Measurements from ENCODE around the gene ALG12. TPM values are rescaled to one million over a fixed set of nuclear protein-coding genes. Genes with fewer than 3 reads are reported as not detected.
A peak's percentile ranks its signal among the peaks of the same experiment; 100 is the strongest.

ALG12 gene
- total RNA-seq, 2 experiments from 2014 or later, result 11.4 to 11.7 TPM

- peaks cover 45% of the 10 kb centered on the region for H3K36me3 ChIP-seq (ENCODE audit: insufficient read depth, low read length)
- no peaks in the 10 kb centered on the region for H4K20me1 ChIP-seq (ENCODE audit: insufficient read depth, low read length)
- H3K79me2 ChIP-seq (ENCODE audit: insufficient read depth, low read depth, low read length), result peaks cover 32% of the 10 kb centered on the region; the same call in 1 of the 2 replicates
- intact Hi-C loops (cut with micrococcal nuclease; ENCODE audit: unreplicated experiment), result no loop called here
- peak overlapping the region; percentile 66 for H3K27ac ChIP-seq (ENCODE audit: low read depth, low read length, poor library complexity, severe bottlenecking)
- no peaks in the 10 kb centered on the region for H3K9me3 ChIP-seq (ENCODE audit: low read length)
- DNase-seq (ENCODE audit: low spot score), result peak; percentile 61
- H3K9me2 ChIP-seq (ENCODE audit: insufficient read depth, low read length), result no peaks in the 10 kb centered on the region
- H3K4me3 ChIP-seq (ENCODE audit: low read depth, low read length, poor library complexity, severe bottlenecking), result peak overlapping the region; percentile 98
- peaks cover 51% of the 10 kb centered on the region for H3K4me1 ChIP-seq (ENCODE audit: insufficient read depth, low read length, poor library complexity, severe bottlenecking)
- peak overlapping the region; percentile 76 for H3K4me2 ChIP-seq (ENCODE audit: low read length)
- POLR2A ChIA-PET, result no interaction called here
- no TSS peak for BruUV-seq (replicated peaks)
- TF ChIP-seq CTCF (conservative IDR thresholded peaks at IDR 0.05; ENCODE audit: low read length) (0 out of 2 replicates have a peak, but pooled peaks have one; percentile 11), EZH2phosphoT487 (IDR thresholded peaks at IDR 0.05; ENCODE audit: borderline replicate concordance, low read depth, low read length) (no peak)
- CTCF ChIA-PET (ENCODE audit: unreplicated experiment), result no interaction called here
- no peak overlapping the region for H2AFZ ChIP-seq (ENCODE audit: low read length)
These were observed 43.9 kb upstream of the ALG12 start for GRCh38 chr22:49962012-49962750.

GRCh38 chr22:49961601-49962011 is 43.4 kb upstream of the ALG12 start:
- ChIA-PET POLR2A (no interaction called here), CTCF (ENCODE audit: unreplicated experiment) (no interaction called here)
- Histone ChIP-seq H3K27ac (ENCODE audit: low read depth, low read length, poor library complexity, severe bottlenecking) (peak overlapping the region; percentile 66), H4K20me1 (ENCODE audit: insufficient read depth, low read length) (no peaks in the 10 kb centered on the region), H3K36me3 (ENCODE audit: insufficient read depth, low read length) (peaks cover 45% of the 10 kb centered on the region), H2AFZ (ENCODE audit: low read length) (no peak overlapping the region), H3K4me3 (ENCODE audit: low read depth, low read length, poor library complexity, severe bottlenecking) (peak overlapping the region; percentile 98), H3K9me2 (ENCODE audit: insufficient read depth, low read length) (no peaks in the 10 kb centered on the region), H3K79me2 (ENCODE audit: insufficient read depth, low read depth, low read length) (peaks cover 32% of the 10 kb centered on the region; the same call in 1 of the 2 replicates), H3K4me1 (ENCODE audit: insufficient read depth, low read length, poor library complexity, severe bottlenecking) (peaks cover 45% of the 10 kb centered on the region), H3K9me3 (ENCODE audit: low read length) (no peaks in the 10 kb centered on the region), H3K4me2 (ENCODE audit: low read length) (peak overlapping the region; percentile 76)
- intact Hi-C loops (cut with micrococcal nuclease; ENCODE audit: unreplicated experiment), result no loop called here
- DNase-seq (ENCODE audit: low spot score), result no peak
- TF ChIP-seq EZH2phosphoT487 (IDR thresholded peaks at IDR 0.05; ENCODE audit: borderline replicate concordance, low read depth, low read length) (no peak), CTCF (conservative IDR thresholded peaks at IDR 0.05; ENCODE audit: low read length) (no peak)
- BruUV-seq (replicated peaks), result no TSS peak

- no TSS peak for BruUV-seq (replicated peaks)
- Histone ChIP-seq H3K4me3 (ENCODE audit: low read depth, low read length, poor library complexity, severe bottlenecking) (peak overlapping the region; percentile 98), H3K9me3 (ENCODE audit: low read length) (no peaks in the 10 kb centered on the region), H3K79me2 (ENCODE audit: insufficient read depth, low read depth, low read length) (peaks cover 32% of the 10 kb centered on the region; the same call in 1 of the 2 replicates), H3K9me2 (ENCODE audit: insufficient read depth, low read length) (no peaks in the 10 kb centered on the region), H4K20me1 (ENCODE audit: insufficient read depth, low read length) (no peaks in the 10 kb centered on the region), H3K4me2 (ENCODE audit: low read length) (peak overlapping the region; percentile 76), H3K36me3 (ENCODE audit: insufficient read depth, low read length) (peaks cover 45% of the 10 kb centered on the region), H2AFZ (ENCODE audit: low read length) (no peak overlapping the region), H3K27ac (ENCODE audit: low read depth, low read length, poor library complexity, severe bottlenecking) (peak overlapping the region; percentile 66), H3K4me1 (ENCODE audit: insufficient read depth, low read length, poor library complexity, severe bottlenecking) (peaks cover 40% of the 10 kb centered on the region)
- CTCF ChIA-PET (ENCODE audit: unreplicated experiment), result no interaction called here
- intact Hi-C loops (cut with micrococcal nuclease; ENCODE audit: unreplicated experiment), result no loop called here
- POLR2A ChIA-PET, result no interaction called here
- TF ChIP-seq EZH2phosphoT487 (IDR thresholded peaks at IDR 0.05; ENCODE audit: borderline replicate concordance, low read depth, low read length) (no peak), CTCF (conservative IDR thresholded peaks at IDR 0.05; ENCODE audit: low read length) (no peak)
- peak; percentile 65 for DNase-seq (ENCODE audit: low spot score)
These were observed 42.9 kb upstream of the ALG12 start for GRCh38 chr22:49961005-49961600.

Data from OCI-LY7 (cell line).